Endothelial cell of umbilical vein (primary cell): Measurements from ENCODE around the gene HSDL2. TPM values are rescaled to one million over a fixed set of nuclear protein-coding genes. Genes with fewer than 3 reads are reported as not detected.

Experiments
- BruUV-seq: library from RNA; stranded (reverse); fragments of 400-500 nt; replicated peaks from 2 replicates; lab custom pipeline; 2021; lab: Mats Ljungman, UMichigan
- CTCF ChIA-PET: fragments of 300-600, 350-600 bp; sonication (Branson Sonifier 250); formaldehyde crosslinking; loops from one replicate; lab custom pipeline; 2021; ENCODE audit warnings: antibody characterized with exemption, inconsistent platforms; lab: Charles Lee
- POLR2A ChIA-PET: fragments of 300-600, 350-600 bp; sonication (Branson Sonifier 250); formaldehyde crosslinking; loops from one replicate; lab custom pipeline; 2021; ENCODE audit warnings: antibody characterized with exemption, inconsistent platforms; lab: Charles Lee
- DNase-seq: peaks from one replicate; pipeline ENCODE4 v3.0.0-alpha.2; 2011; ENCODE audit warnings: low read depth, low spot score
- FAIRE-seq: peaks from 2 replicates; lab custom pipeline; 2011; peaks lifted over from hg19 to GRCh38; lab: Jason Lieb, UNC
- H2AFZ ChIP-seq: 2 replicates; pipeline ENCODE4 v1.6.0; 2012; ENCODE audit warnings: low read depth, low read length, control low read depth, inconsistent platforms
- H3K27ac ChIP-seq: 2 replicates; pipeline ENCODE4 v1.5.1; 2011; ENCODE audit warnings: low read depth, mild to moderate bottlenecking, control low read depth, low read length, moderate library complexity; ENCODE audit not compliant: insufficient read depth
- H3K27me3 ChIP-seq, 2 experiments: 2 replicates each; pipeline versions ENCODE4 v1.6.0 to v1.6.1; 2011; ENCODE audit warnings: low read length in 2 of 2, mixed read lengths in 1 of 2; ENCODE audit not compliant: control insufficient read depth in 2 of 2, insufficient read depth in 2 of 2
- H3K36me3 ChIP-seq, 2 experiments: 2 replicates in 1 of 2; 3 replicates in 1 of 2; pipeline ENCODE4 v1.5.1; 2011; ENCODE audit warnings: low read length in 2 of 2, mild to moderate bottlenecking in 1 of 2, moderate library complexity in 1 of 2; ENCODE audit not compliant: control insufficient read depth in 2 of 2, insufficient read depth in 2 of 2; ENCODE audit errors: extremely low read depth in 1 of 2
- H3K4me1 ChIP-seq: 3 replicates; pipeline ENCODE4 v1.5.1; 2011; ENCODE audit warnings: mild to moderate bottlenecking, low read length; ENCODE audit not compliant: control insufficient read depth, insufficient read depth; ENCODE audit errors: extremely low read depth
- H3K4me2 ChIP-seq: 2 replicates; pipeline ENCODE4 v1.6.1; 2011; ENCODE audit warnings: low read length, control low read depth, mixed read lengths; ENCODE audit not compliant: insufficient read depth
- H3K4me3 ChIP-seq, 3 experiments: fragments of 200-600 bp in 1 of 3; sonication (generic), shearing (Covaris generic) in 1 of 3; replicated peaks in 1 of 3; 2 replicates each; pipeline ENCODE4 v1.5.1; 2011 to 2016; ENCODE audit warnings: control low read depth in 3 of 3, low read length in 3 of 3, mild to moderate bottlenecking in 2 of 3, inconsistent platforms in 1 of 3, low read depth in 1 of 3, moderate library complexity in 1 of 3; ENCODE audit not compliant: insufficient read depth in 1 of 3
- H3K79me2 ChIP-seq: 2 replicates; pipeline ENCODE4 v1.6.0; 2012; ENCODE audit warnings: low read length, inconsistent platforms; ENCODE audit not compliant: control insufficient read depth, insufficient read depth
- H3K9ac ChIP-seq: replicated peaks from 2 replicates; pipeline ENCODE3; 2011; ENCODE audit warnings: low read length, control low read depth; ENCODE audit not compliant: insufficient read depth; ENCODE audit errors: extremely low read depth
- H3K9me1 ChIP-seq: replicated peaks from 3 replicates; pipeline ENCODE4 v1.6.0; 2011; ENCODE audit warnings: mild to moderate bottlenecking, low read length; ENCODE audit not compliant: control insufficient read depth, insufficient read depth; ENCODE audit errors: extremely low read depth
- H3K9me3 ChIP-seq: replicated peaks from 2 replicates; pipeline ENCODE4 v1.5.1; 2012; ENCODE audit warnings: low read length, inconsistent platforms; ENCODE audit not compliant: control insufficient read depth, insufficient read depth
- H4K20me1 ChIP-seq: replicated peaks from 2 replicates; pipeline ENCODE3; 2011; ENCODE audit warnings: mild to moderate bottlenecking, low read length; ENCODE audit not compliant: control insufficient read depth, insufficient read depth; ENCODE audit errors: extremely low read depth
- CTCF ChIP-seq, 2 donors: IDR thresholded peaks; 1 replicate in 1 of 2; 2 replicates in 1 of 2; pipeline ENCODE4 v1.5.1; 2011; ENCODE audit warnings: low read length in 2 of 2, mild to moderate bottlenecking in 2 of 2, moderate library complexity in 2 of 2, control low read depth in 1 of 2, inconsistent platforms in 1 of 2, low read depth in 1 of 2; ENCODE audit not compliant: insufficient read depth in 1 of 2; ENCODE audit errors: extremely low read depth in 1 of 2
- EZH2 ChIP-seq: IDR thresholded peaks from 2 replicates; pipeline ENCODE4 v1.6.1; 2012; ENCODE audit warnings: borderline replicate concordance, low read depth, mild to moderate bottlenecking, moderate library complexity, low read length, inconsistent platforms; ENCODE audit not compliant: severe bottlenecking
- FOS ChIP-seq: IDR thresholded peaks from 2 replicates; pipeline ENCODE4 v1.6.1; 2011; ENCODE audit warnings: mild to moderate bottlenecking, low read length, moderate library complexity, borderline replicate concordance; ENCODE audit not compliant: insufficient read depth
- GATA2 ChIP-seq: IDR thresholded peaks from 2 replicates; pipeline ENCODE4 v1.7.0; 2011; ENCODE audit warnings: low read depth, mild to moderate bottlenecking, moderate library complexity, mixed read lengths, low read length; ENCODE audit not compliant: insufficient read length, insufficient read depth
- JUN ChIP-seq: IDR thresholded peaks from 2 replicates; pipeline ENCODE4 v1.6.1; 2011; ENCODE audit warnings: borderline replicate concordance, low read depth; ENCODE audit not compliant: insufficient read length, insufficient read depth
- MAX ChIP-seq: IDR thresholded peaks from 2 replicates; pipeline ENCODE4 v1.6.1; 2011; ENCODE audit not compliant: insufficient read depth, insufficient read length
- MYC ChIP-seq: IDR thresholded peaks from one replicate; pipeline ENCODE4 v1.6.1; 2011; ENCODE audit warnings: mild to moderate bottlenecking, low read depth, low read length
- POLR2A ChIP-seq: IDR thresholded peaks from 2 replicates; pipeline ENCODE4 v1.6.1; 2012; ENCODE audit warnings: low read depth, mild to moderate bottlenecking, control low read depth, low read length
- POLR2AphosphoS5 ChIP-seq: IDR thresholded peaks from 2 replicates; pipeline ENCODE4 v1.6.1; 2012; ENCODE audit warnings: low read depth, mild to moderate bottlenecking, control low read depth, low read length, moderate library complexity; ENCODE audit not compliant: insufficient read depth
- dilution Hi-C: fragments of 300-500 bp; cut with MboI; formaldehyde crosslinking; loops from one replicate; pipeline ENCODE4 v1.15.0; 2019; ENCODE audit warnings: low sequenced_read_pairs; ENCODE audit not compliant: extremely low pct_ligation_motif_present
- intact Hi-C: fragments of 100-400 bp; cut with micrococcal nuclease; formaldehyde crosslinking; loops from one replicate; pipeline ENCODE4 v1.10.0; 2022
- polyA plus RNA-seq, 4 experiments: library from polyadenylated mRNA; depleted of rRNA in 3 of 4; stranded (reverse) in 3 of 4; unstranded in 1 of 4; fragments of >200 nt; gene quantifications; 2 replicates each; pipeline versions ENCODE4 v1.2.1 to v1.2.3, GENCODE V29; 2011 to 2012; ENCODE audit warnings: missing spikeins in 1 of 4
- total RNA-seq: library from RNA; stranded (reverse); gene quantifications from 2 replicates; pipeline ENCODE4 v1.2.3, GENCODE V29; 2021

Gene HSDL2
- total and polyA plus RNA-seq, 2 donors (not counting 3 experiments of a cell fraction or from before 2014, with no cell fraction given) = 5.6 to 22.1 TPM

GRCh38 chr9:112516769-112517168, 136.9 kb downstream of the HSDL2 start:
- no peaks in the 10 kb centered on the region for H3K9me1 ChIP-seq
- intact Hi-C loops (no loop called here), dilution Hi-C loops (no loop called here)
- no peaks in the 10 kb centered on the region for H3K9me3 ChIP-seq
- no peaks in the 10 kb centered on the region for H3K36me3 ChIP-seq
- H3K79me2 ChIP-seq = no peaks in the 10 kb centered on the region
- no peak overlapping the region for H3K4me2 ChIP-seq
- H3K27me3 ChIP-seq = no peaks in the 10 kb centered on the region
- BruUV-seq = no TSS peak
- H4K20me1 ChIP-seq = no peaks in the 10 kb centered on the region
- no peak for FAIRE-seq
- ChIA-PET POLR2A (no interaction called here), CTCF (interaction anchor here (0.9 to 1.2 kb wide), 2 partner anchors 11 to 15 kb away, joined by 3 read pairs; no protein-coding TSS in a partner anchor)
- TF ChIP-seq GATA2 (no peak), POLR2A (no peak), MYC (no peak), CTCF (IDR thresholded peaks at IDR 0.05; ENCODE audit: extremely low read depth in 1 of 2, insufficient read depth in 1 of 2, low read depth in 1 of 2, low read length in 2 of 2) (no peak), POLR2AphosphoS5 (no peak), FOS (no peak), EZH2 (no peak), MAX (no peak), JUN (no peak)
- DNase-seq = no peak
- H3K9ac ChIP-seq = no peak overlapping the region
- H2AFZ ChIP-seq = no peak overlapping the region
- no peak overlapping the region for H3K27ac ChIP-seq
- H3K4me1 ChIP-seq = no peaks in the 10 kb centered on the region
- H3K4me3 ChIP-seq = no peak overlapping the region
